ENCODE results near the gene LIMD2.

The LIMD2 gene

GRCh38 chr17:63700528-63701455 is 867 bp upstream of the LIMD2 start:
- peak; percentile 37 for DNase-seq

GRCh38 chr17:63698886-63699637 is 863 bp downstream of the LIMD2 start:
- DNase-seq = peak; percentile 78

- no peak for DNase-seq
Measured at GRCh38 chr17:63698381-63698885, 1.5 kb downstream of the LIMD2 start.

- peak; percentile 72 for DNase-seq
Measured at GRCh38 chr17:63697341-63698286, 2.3 kb downstream of the LIMD2 start.

- DNase-seq = peak; percentile 27
Measured at GRCh38 chr17:63696381-63696961, 3.5 kb downstream of the LIMD2 start.

- DNase-seq = no peak
Measured at GRCh38 chr17:63695889-63696288, 4.0 kb downstream of the LIMD2 start.

- no peak for DNase-seq
Measured at GRCh38 chr17:63694950-63695773, 4.8 kb downstream of the LIMD2 start.

- no peak for DNase-seq
Measured at GRCh38 chr17:63694229-63694949, 5.5 kb downstream of the LIMD2 start.

- no peak for DNase-seq
Measured at GRCh38 chr17:63693411-63694113, 6.4 kb downstream of the LIMD2 start.

- DNase-seq = no peak
Measured at GRCh38 chr17:63692195-63692816, 7.6 kb downstream of the LIMD2 start.

- DNase-seq = no peak
Measured at GRCh38 chr17:63689479-63689878, 10.4 kb downstream of the LIMD2 start.

GRCh38 chr17:63688396-63689020 is 11.4 kb downstream of the LIMD2 start:
- DNase-seq = no peak

- DNase-seq = no peak
Measured at GRCh38 chr17:63686138-63686685, 13.7 kb downstream of the LIMD2 start.

GRCh38 chr17:63685578-63685977 is 14.3 kb downstream of the LIMD2 start:
- DNase-seq = no peak

- DNase-seq = no peak
Measured at GRCh38 chr17:63685041-63685440, 14.9 kb downstream of the LIMD2 start.

GRCh38 chr17:63682981-63683380 is 16.9 kb downstream of the LIMD2 start:
- no peak for DNase-seq

GRCh38 chr17:63682441-63682840 is 17.5 kb downstream of the LIMD2 start:
- DNase-seq = no peak

- no peak for DNase-seq
Measured at GRCh38 chr17:63681530-63681929, 18.4 kb downstream of the LIMD2 start.

GRCh38 chr17:63680700-63681099 is 19.2 kb downstream of the LIMD2 start:
- no peak for DNase-seq
